Astrocyte (in vitro differentiated cells and primary cell): ENCODE data around the gene GTPBP6. TPM values are rescaled to one million over a fixed set of nuclear protein-coding genes. Genes with fewer than 3 reads are reported as not detected.

Experiments used
- DNase-seq: peaks from one replicate; pipeline ENCODE4 v3.0.0-alpha.2; 2010; ENCODE audit warnings: low read depth
- FAIRE-seq: peaks from 2 replicates; lab custom pipeline; 2011; peaks lifted over from hg19 to GRCh38; lab: Jason Lieb, UNC
- H2AFZ ChIP-seq: 2 replicates; pipeline ENCODE4 v1.6.0; 2012; ENCODE audit warnings: low read depth, low read length, inconsistent platforms
- H3K27ac ChIP-seq: 2 replicates; pipeline ENCODE4 v1.5.1; 2011; ENCODE audit warnings: low read depth, low read length, inconsistent platforms
- H3K27me3 ChIP-seq: 2 replicates; pipeline ENCODE4 v1.6.0; 2011; ENCODE audit warnings: low read length, inconsistent platforms; ENCODE audit not compliant: insufficient read depth
- H3K36me3 ChIP-seq: 2 replicates; pipeline ENCODE4 v1.5.1; 2011; ENCODE audit warnings: low read length, inconsistent platforms; ENCODE audit not compliant: insufficient read depth
- H3K4me1 ChIP-seq: 2 replicates; pipeline ENCODE4 v1.5.1; 2011; ENCODE audit warnings: low read length, inconsistent platforms; ENCODE audit not compliant: insufficient read depth
- H3K4me2 ChIP-seq: 2 replicates; pipeline ENCODE4 v1.6.0; 2012; ENCODE audit warnings: low read length, inconsistent platforms
- H3K4me3 ChIP-seq: 2 replicates; pipeline ENCODE4 v1.5.1; 2011; ENCODE audit warnings: low read depth, mild to moderate bottlenecking, low read length, inconsistent platforms; ENCODE audit not compliant: insufficient read depth
- H3K79me2 ChIP-seq: 2 replicates; pipeline ENCODE4 v1.6.0; 2012; ENCODE audit warnings: mild to moderate bottlenecking, low read length, inconsistent platforms; ENCODE audit not compliant: insufficient read depth
- H3K9ac ChIP-seq: 2 replicates; pipeline ENCODE4 v1.6.0; 2012; ENCODE audit warnings: mild to moderate bottlenecking, low read length, inconsistent platforms
- H3K9me3 ChIP-seq: 2 replicates; pipeline ENCODE4 v1.5.1; 2012; ENCODE audit warnings: low read depth, mild to moderate bottlenecking, low read length, inconsistent platforms; ENCODE audit not compliant: insufficient read depth
- H4K20me1 ChIP-seq: 2 replicates; pipeline ENCODE4 v1.6.0; 2012; ENCODE audit warnings: low read length, inconsistent platforms; ENCODE audit not compliant: insufficient read depth
- H3K27ac Mint-ChIP-seq: one replicate; pipeline ENCODE4 v1.8.0; 2021; ENCODE audit warnings: mild to moderate bottlenecking, mixed read lengths; ENCODE audit not compliant: unreplicated experiment
- H3K27me3 Mint-ChIP-seq: one replicate; pipeline ENCODE4 v1.8.0; 2021; ENCODE audit warnings: low read depth, mixed read lengths; ENCODE audit not compliant: unreplicated experiment
- H3K36me3 Mint-ChIP-seq: one replicate; pipeline ENCODE4 v1.8.0; 2021; ENCODE audit warnings: low read depth, mixed read lengths; ENCODE audit not compliant: unreplicated experiment
- H3K4me1 Mint-ChIP-seq: one replicate; pipeline ENCODE4 v1.8.0; 2021; ENCODE audit warnings: low read depth, mixed read lengths; ENCODE audit not compliant: unreplicated experiment
- H3K4me3 Mint-ChIP-seq: one replicate; pipeline ENCODE4 v1.8.0; 2021; ENCODE audit warnings: mild to moderate bottlenecking, moderate library complexity, mixed read lengths; ENCODE audit not compliant: unreplicated experiment
- H3K9me3 Mint-ChIP-seq: one replicate; pipeline ENCODE4 v1.8.0; 2021; ENCODE audit warnings: mild to moderate bottlenecking, mixed read lengths; ENCODE audit not compliant: unreplicated experiment
- EZH2 ChIP-seq: IDR thresholded peaks from 2 replicates; pipeline ENCODE4 v1.6.1; 2012; ENCODE audit warnings: mild to moderate bottlenecking, low read length, inconsistent platforms; ENCODE audit not compliant: insufficient read depth
- total RNA-seq: library from RNA; stranded (reverse); gene quantifications from 2 replicates; pipeline ENCODE4 v1.2.1, GENCODE V29; 2021
- TF ChIP-seq, protein P1 (sequence below): IDR thresholded peaks from 2 replicates; pipeline ENCODE4 v1.5.1; 2011; ENCODE audit warnings: low read depth, mild to moderate bottlenecking, inconsistent platforms, low read length, moderate library complexity; ENCODE audit not compliant: insufficient read depth

Gene GTPBP6
- total RNA-seq, 1 donor from 2014 or later = 30.5 TPM

DNA sequence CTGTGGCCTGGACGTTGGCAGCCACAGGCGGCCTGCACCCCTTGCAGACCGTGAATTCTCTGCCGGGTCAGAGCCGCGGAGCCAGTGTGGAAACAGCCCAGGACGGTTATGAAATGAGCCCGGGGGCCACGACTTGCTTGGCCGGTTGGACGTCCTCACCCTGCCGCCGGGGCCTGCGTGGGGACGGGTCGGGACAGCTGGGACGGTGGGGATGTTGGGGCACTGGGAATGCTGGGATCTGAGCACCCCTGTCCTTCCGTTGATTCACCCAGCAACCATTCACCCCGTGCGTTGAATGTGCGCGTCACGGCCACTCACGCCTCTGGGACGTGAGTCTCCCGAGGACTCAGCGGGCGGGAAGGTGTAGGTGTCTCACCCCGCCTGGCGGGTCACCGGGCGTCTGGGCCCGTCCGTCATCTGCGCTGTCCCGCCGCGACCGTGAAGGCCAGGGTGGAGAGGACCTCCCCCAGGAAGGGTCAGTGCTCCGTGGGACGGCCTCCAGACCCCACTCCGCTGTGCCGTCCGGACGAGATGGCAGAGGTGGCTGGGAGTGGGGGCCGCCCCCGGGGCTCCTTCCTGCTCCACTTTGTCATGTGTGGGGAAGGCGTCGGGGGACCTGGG lies 41.9 kb downstream of the GTPBP6 start:
- peak overlapping the region; percentile 11 for H3K27ac ChIP-seq
- FAIRE-seq (no peak), DNase-seq (peak; percentile 38)
- no peaks in the 10 kb centered on the region for H3K27me3 Mint-ChIP-seq
- H3K79me2 ChIP-seq = no peaks in the 10 kb centered on the region
- H3K27ac Mint-ChIP-seq = no peak overlapping the region
- peak overlapping the region; percentile 89 for H2AFZ ChIP-seq
- peaks cover 6% of the 10 kb centered on the region for H3K4me1 Mint-ChIP-seq
- H3K27me3 ChIP-seq = no peaks in the 10 kb centered on the region
- peak overlapping the region; percentile 80 for H3K9ac ChIP-seq
- peak overlapping the region; percentile 77 for H3K4me3 Mint-ChIP-seq
- H3K36me3 Mint-ChIP-seq = no peaks in the 10 kb centered on the region
- H3K4me3 ChIP-seq = peak overlapping the region; percentile 51
- no peak for TF ChIP-seq EZH2
- TF ChIP-seq, protein P1, sequence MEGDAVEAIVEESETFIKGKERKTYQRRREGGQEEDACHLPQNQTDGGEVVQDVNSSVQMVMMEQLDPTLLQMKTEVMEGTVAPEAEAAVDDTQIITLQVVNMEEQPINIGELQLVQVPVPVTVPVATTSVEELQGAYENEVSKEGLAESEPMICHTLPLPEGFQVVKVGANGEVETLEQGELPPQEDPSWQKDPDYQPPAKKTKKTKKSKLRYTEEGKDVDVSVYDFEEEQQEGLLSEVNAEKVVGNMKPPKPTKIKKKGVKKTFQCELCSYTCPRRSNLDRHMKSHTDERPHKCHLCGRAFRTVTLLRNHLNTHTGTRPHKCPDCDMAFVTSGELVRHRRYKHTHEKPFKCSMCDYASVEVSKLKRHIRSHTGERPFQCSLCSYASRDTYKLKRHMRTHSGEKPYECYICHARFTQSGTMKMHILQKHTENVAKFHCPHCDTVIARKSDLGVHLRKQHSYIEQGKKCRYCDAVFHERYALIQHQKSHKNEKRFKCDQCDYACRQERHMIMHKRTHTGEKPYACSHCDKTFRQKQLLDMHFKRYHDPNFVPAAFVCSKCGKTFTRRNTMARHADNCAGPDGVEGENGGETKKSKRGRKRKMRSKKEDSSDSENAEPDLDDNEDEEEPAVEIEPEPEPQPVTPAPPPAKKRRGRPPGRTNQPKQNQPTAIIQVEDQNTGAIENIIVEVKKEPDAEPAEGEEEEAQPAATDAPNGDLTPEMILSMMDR = no peak
- H4K20me1 ChIP-seq = no peaks in the 10 kb centered on the region
- peak overlapping the region; percentile 86 for H3K4me2 ChIP-seq
- H3K36me3 ChIP-seq = no peaks in the 10 kb centered on the region
- no peaks in the 10 kb centered on the region for H3K9me3 Mint-ChIP-seq
- no peaks in the 10 kb centered on the region for H3K9me3 ChIP-seq
- H3K4me1 ChIP-seq = peaks cover 11% of the 10 kb centered on the region

DNA sequence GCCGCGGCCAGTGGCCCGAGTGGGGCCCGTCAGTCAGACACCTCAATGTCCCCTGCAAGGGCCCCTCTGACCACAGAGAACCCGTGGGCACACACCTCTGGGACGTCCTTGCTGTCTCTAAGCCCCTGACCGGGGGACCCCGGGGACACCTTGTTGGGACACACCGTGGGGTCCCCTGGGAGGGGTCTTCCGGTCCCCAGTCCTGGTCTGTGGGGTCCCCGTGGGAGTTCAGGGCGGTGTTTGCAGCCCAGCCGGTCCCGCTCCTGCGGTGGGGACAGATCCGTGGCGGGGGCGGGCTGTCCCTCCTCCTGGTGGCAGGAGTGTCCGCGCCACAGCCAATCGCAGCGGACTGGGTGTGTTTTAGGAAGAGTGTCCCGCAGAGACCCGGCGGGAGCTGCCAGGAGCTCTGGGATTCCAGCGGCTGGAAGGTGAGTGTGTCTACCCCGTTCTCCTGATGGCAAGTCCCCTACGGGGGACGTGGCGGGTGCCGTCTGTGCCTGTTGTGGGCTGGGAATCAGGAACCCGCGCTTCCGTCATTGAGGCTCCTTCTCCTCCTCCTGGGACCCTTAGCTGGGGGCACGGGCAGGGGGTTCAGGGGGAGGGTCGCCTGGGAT lies 42.5 kb downstream of the GTPBP6 start:
- Mint-ChIP-seq H3K4me3 (peak overlapping the region; percentile 77), H3K9me3 (no peaks in the 10 kb centered on the region), H3K27me3 (no peaks in the 10 kb centered on the region), H3K27ac (no peak overlapping the region), H3K36me3 (no peaks in the 10 kb centered on the region), H3K4me1 (peaks cover 6% of the 10 kb centered on the region)
- Histone ChIP-seq H3K27me3 (no peaks in the 10 kb centered on the region), H3K4me2 (peak overlapping the region; percentile 86), H3K4me3 (peak overlapping the region; percentile 51), H3K9ac (peak overlapping the region; percentile 80), H3K79me2 (no peaks in the 10 kb centered on the region), H3K9me3 (no peaks in the 10 kb centered on the region), H4K20me1 (no peaks in the 10 kb centered on the region), H3K27ac (peak overlapping the region; percentile 11), H2AFZ (peak overlapping the region; percentile 89), H3K36me3 (no peaks in the 10 kb centered on the region), H3K4me1 (peaks cover 11% of the 10 kb centered on the region)
- FAIRE-seq (no peak), DNase-seq (peak; percentile 22)
- TF ChIP-seq, protein P1 = no peak
- no peak for TF ChIP-seq EZH2

DNA sequence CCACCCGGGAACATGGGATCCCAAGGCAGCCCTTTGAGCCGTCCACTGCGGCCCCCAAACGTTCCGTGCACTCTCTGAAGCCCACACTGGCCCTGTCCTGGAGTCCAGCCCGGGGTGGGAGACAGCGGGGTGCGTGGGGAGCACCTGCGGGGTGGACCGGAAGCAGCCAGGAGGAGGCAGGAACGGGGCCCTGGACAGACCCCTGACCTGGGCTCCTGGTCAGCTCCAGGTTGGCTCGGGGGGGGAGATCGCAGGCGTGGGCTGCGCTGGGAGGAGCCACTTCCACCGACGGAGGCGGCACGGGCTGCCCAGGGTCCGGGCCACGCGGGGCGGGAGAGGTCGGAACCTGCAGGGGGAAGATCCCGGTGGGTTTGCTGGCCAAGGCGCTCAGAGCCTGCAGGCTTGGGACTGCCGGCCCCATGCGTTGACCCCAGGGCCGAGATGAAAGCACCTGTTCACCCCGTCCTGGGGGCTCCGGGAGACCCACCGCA lies 43.1 kb downstream of the GTPBP6 start:
- Histone ChIP-seq H3K36me3 (no peaks in the 10 kb centered on the region), H3K9ac (peak overlapping the region; percentile 80), H3K27ac (no peak overlapping the region), H3K27me3 (no peaks in the 10 kb centered on the region), H3K4me3 (no peak overlapping the region), H3K4me2 (peak overlapping the region; percentile 86), H3K4me1 (peaks cover 11% of the 10 kb centered on the region), H4K20me1 (no peaks in the 10 kb centered on the region), H3K79me2 (no peaks in the 10 kb centered on the region), H2AFZ (no peak overlapping the region), H3K9me3 (no peaks in the 10 kb centered on the region)
- H3K27me3 Mint-ChIP-seq = no peaks in the 10 kb centered on the region
- no peaks in the 10 kb centered on the region for H3K36me3 Mint-ChIP-seq
- FAIRE-seq (no peak), DNase-seq (no peak)
- H3K4me1 Mint-ChIP-seq = peaks cover 6% of the 10 kb centered on the region
- H3K4me3 Mint-ChIP-seq = no peak overlapping the region
- TF ChIP-seq EZH2 = no peak
- TF ChIP-seq, protein P1 = no peak
- H3K9me3 Mint-ChIP-seq = no peaks in the 10 kb centered on the region
- H3K27ac Mint-ChIP-seq = no peak overlapping the region
